ENCODE measurements around the gene PAM16.

PAM16 gene

GRCh38 chr16:4332623-4333307 is 18.4 kb downstream of the PAM16 start:
- DNase-seq, result no peak

- DNase-seq, result no peak
Measured at GRCh38 chr16:4332083-4332482, 19.0 kb downstream of the PAM16 start.

- DNase-seq, result peak; percentile 80
Measured at GRCh38 chr16:4330277-4330874, 20.7 kb downstream of the PAM16 start.

- no peak for DNase-seq
Measured at GRCh38 chr16:4328782-4329775, 22.0 kb downstream of the PAM16 start.

GRCh38 chr16:4328046-4328781 is 22.9 kb downstream of the PAM16 start:
- DNase-seq, result peak; percentile 91

- peak; percentile 48 for DNase-seq
Measured at GRCh38 chr16:4327386-4328045, 23.6 kb downstream of the PAM16 start.

- DNase-seq, result peak; percentile 66
Measured at GRCh38 chr16:4325253-4325758, 25.8 kb downstream of the PAM16 start.

- no peak for DNase-seq
Measured at GRCh38 chr16:4324492-4325252, 26.4 kb downstream of the PAM16 start.

- no peak for DNase-seq
Measured at GRCh38 chr16:4323845-4324488, 27.2 kb downstream of the PAM16 start.

GRCh38 chr16:4323071-4323844 is 27.9 kb downstream of the PAM16 start:
- no peak for DNase-seq

- no peak for DNase-seq
Measured at GRCh38 chr16:4322121-4323052, 28.7 kb downstream of the PAM16 start.

- DNase-seq, result no peak
Measured at GRCh38 chr16:4321286-4322120, 29.6 kb downstream of the PAM16 start.

- no peak for DNase-seq
Measured at GRCh38 chr16:4320571-4321137, 30.5 kb downstream of the PAM16 start.

GRCh38 chr16:4319454-4320421 is 31.4 kb downstream of the PAM16 start:
- DNase-seq, result peak; percentile 73

GRCh38 chr16:4318967-4319366 is 32.2 kb downstream of the PAM16 start:
- no peak for DNase-seq

GRCh38 chr16:4318451-4318910 is 32.6 kb downstream of the PAM16 start:
- DNase-seq, result no peak
